GM23338 (cell line): ENCODE measurements around the gene ARHGEF10L. TPM values are rescaled to one million over a fixed set of nuclear protein-coding genes. Genes with fewer than 3 reads are reported as not detected.

Experiments used
- ATAC-seq: fragments of 200-7000 bp; cut with Tn5 transposase; 3 replicates; pipeline ENCODE4 v1.9.1; 2020
- DNase-seq: peaks from one replicate; pipeline ENCODE4 v3.0.0-alpha.2; 2015; ENCODE audit warnings: low spot score
- H2AFZ ChIP-seq: fragments of 200-600 bp; sonication (generic); 2 replicates; pipeline ENCODE4 v1.8.0; 2016; ENCODE audit warnings: antibody characterized with exemption, mild to moderate bottlenecking, moderate library complexity
- H3F3A ChIP-seq: fragments of 200-600 bp; sonication (generic); replicated peaks from 2 replicates; pipeline ENCODE4 v1.8.0; 2017; ENCODE audit warnings: antibody characterized with exemption, mixed run types, low read depth
- H3K27ac ChIP-seq: fragments of 200-600 bp; sonication (generic); 2 replicates; pipeline ENCODE4 v1.6.1; 2016; ENCODE audit warnings: low read depth
- H3K27me3 ChIP-seq: fragments of 200-600 bp; sonication (generic); 2 replicates; pipeline ENCODE4 v1.8.0; 2016; ENCODE audit warnings: mild to moderate bottlenecking, mixed run types, moderate library complexity; ENCODE audit not compliant: insufficient read depth
- H3K36me3 ChIP-seq: fragments of 200-600 bp; sonication (generic); 2 replicates; pipeline ENCODE4 v1.8.0; 2016; ENCODE audit warnings: mild to moderate bottlenecking; ENCODE audit not compliant: insufficient read depth
- H3K4me1 ChIP-seq: fragments of 200-600 bp; sonication (generic); 2 replicates; pipeline ENCODE4 v1.8.0; 2016; ENCODE audit warnings: mild to moderate bottlenecking, moderate library complexity; ENCODE audit not compliant: insufficient read depth
- H3K4me2 ChIP-seq: fragments of 200-600 bp; sonication (generic); 2 replicates; pipeline ENCODE4 v1.7.1; 2017; ENCODE audit warnings: mixed run types
- H3K4me3 ChIP-seq: fragments of 200-600 bp; sonication (generic); 2 replicates; pipeline ENCODE4 v1.6.1; 2016; ENCODE audit warnings: mixed run types
- H3K79me2 ChIP-seq: fragments of 200-600 bp; sonication (generic); replicated peaks from 2 replicates; pipeline ENCODE4 v1.8.0; 2017; ENCODE audit warnings: mild to moderate bottlenecking; ENCODE audit not compliant: insufficient read depth
- H3K9me2 ChIP-seq: fragments of 200-600 bp; sonication (generic); 2 replicates; pipeline ENCODE4 v1.8.0; 2017; ENCODE audit not compliant: insufficient read depth
- H4K20me1 ChIP-seq: fragments of 200-600 bp; sonication (generic); replicated peaks from 2 replicates; pipeline ENCODE4 v1.8.0; 2017; ENCODE audit warnings: mild to moderate bottlenecking; ENCODE audit not compliant: insufficient read depth
- H3K27ac Mint-ChIP-seq: 2 replicates; pipeline ENCODE4 v1.8.0; 2020; ENCODE audit warnings: inconsistent platforms, mild to moderate bottlenecking, moderate library complexity, mixed read lengths
- H3K27me3 Mint-ChIP-seq: 3 replicates; pipeline ENCODE4 v1.8.0; 2022; ENCODE audit warnings: low read depth, mild to moderate bottlenecking, moderate library complexity, mixed read lengths, inconsistent platforms; ENCODE audit not compliant: insufficient read depth, poor library complexity
- H3K36me3 Mint-ChIP-seq: 3 replicates; pipeline ENCODE4 v1.8.0; 2021; ENCODE audit warnings: low read depth, mild to moderate bottlenecking, inconsistent platforms, moderate library complexity, mixed read lengths
- H3K4me1 Mint-ChIP-seq: 3 replicates; pipeline ENCODE4 v1.8.0; 2020; ENCODE audit warnings: mild to moderate bottlenecking, inconsistent platforms, mixed read lengths
- H3K4me3 Mint-ChIP-seq: 3 replicates; pipeline ENCODE4 v1.8.0; 2021; ENCODE audit warnings: moderate library complexity, mild to moderate bottlenecking, inconsistent platforms, mixed read lengths
- H3K9me3 Mint-ChIP-seq: 3 replicates; pipeline ENCODE4 v1.8.0; 2020; ENCODE audit warnings: moderate library complexity, mild to moderate bottlenecking, inconsistent platforms, mixed read lengths
- CREB1 ChIP-seq: fragments of 250-450 bp; sonication (Bioruptor Pico); IDR thresholded peaks from 2 replicates; pipeline ENCODE4 v1.5.0; 2020; ENCODE audit warnings: low read depth, mild to moderate bottlenecking, moderate library complexity
- CTCF ChIP-seq, 2 experiments: fragments of 200-600 bp in 1 of 2; sonication (generic) in 1 of 2; conservative IDR thresholded peaks; 2 replicates each; pipeline versions ENCODE4 v1.5.1 to v1.6.1; 2016 to 2017; ENCODE audit warnings: antibody characterized with exemption in 2 of 2, low read depth in 2 of 2, mild to moderate bottlenecking in 2 of 2, moderate library complexity in 1 of 2
- EZH2 ChIP-seq: fragments of 200-600 bp; sonication (generic); IDR thresholded peaks from one replicate; pipeline ENCODE4 v1.8.0; 2017; ENCODE audit warnings: antibody characterized with exemption, mild to moderate bottlenecking, low read depth; ENCODE audit not compliant: unreplicated experiment
- EZH2phosphoT487 ChIP-seq: fragments of 200-600 bp; sonication (generic); IDR thresholded peaks from one replicate; pipeline ENCODE4 v1.8.1; 2018; ENCODE audit warnings: antibody characterized with exemption; ENCODE audit not compliant: unreplicated experiment
- JUNB ChIP-seq: IDR thresholded peaks from one replicate; pipeline ENCODE4 v1.6.1; 2016; ENCODE audit warnings: antibody characterized with exemption; ENCODE audit not compliant: unreplicated experiment
- NANOG ChIP-seq: IDR thresholded peaks from 2 replicates; pipeline ENCODE4 v1.6.1; 2016; ENCODE audit warnings: antibody characterized with exemption, borderline replicate concordance
- POLR2AphosphoS5 ChIP-seq: IDR thresholded peaks from 2 replicates; pipeline ENCODE4 v1.6.1; 2016; ENCODE audit warnings: antibody characterized with exemption, low read depth
- STAT1 ChIP-seq: IDR thresholded peaks from one replicate; pipeline ENCODE4 v1.6.1; 2016; ENCODE audit warnings: antibody characterized with exemption; ENCODE audit not compliant: unreplicated experiment
- ZNF114 ChIP-seq: fragments of 250-450 bp; sonication (Bioruptor Pico); IDR thresholded peaks from 2 replicates; pipeline ENCODE4 v1.5.0; 2020; ENCODE audit warnings: mild to moderate bottlenecking, moderate library complexity
- ZNF331 ChIP-seq: fragments of 250-450 bp; sonication (Bioruptor Pico); IDR thresholded peaks from 2 replicates; pipeline ENCODE4 v1.5.0; 2020; ENCODE audit warnings: low read depth, mild to moderate bottlenecking, moderate library complexity
- polyA plus RNA-seq: library from polyadenylated mRNA; unstranded; fragments of >200 nt; fragmentation: Nextera tagmentation; extraction: Ambion mirVana; gene quantifications from 2 replicates; pipeline ENCODE4 v1.2.1, GENCODE V29; 2016
- total RNA-seq: library from RNA; depleted of rRNA; stranded (reverse); fragments of >200 nt; shearing (Covaris generic); gene quantifications from 2 replicates; pipeline ENCODE4 v1.2.3, GENCODE V29; 2014
- TF ChIP-seq, protein P1 (sequence below): fragments of 250-450 bp; sonication (Bioruptor Pico); IDR thresholded peaks from 2 replicates; pipeline ENCODE4 v1.5.0; 2020; ENCODE audit warnings: mild to moderate bottlenecking, moderate library complexity
- TF ChIP-seq, protein P2 (sequence below): IDR thresholded peaks from 2 replicates; pipeline ENCODE4 v1.6.1; 2016; ENCODE audit warnings: antibody characterized with exemption
- TF ChIP-seq, protein P3 (sequence below): IDR thresholded peaks from one replicate; pipeline ENCODE4 v1.6.1; 2018; ENCODE audit warnings: antibody characterized with exemption; ENCODE audit not compliant: unreplicated experiment

ARHGEF10L gene
- total and polyA plus RNA-seq, 2 experiments from 2014 or later = 12.1 to 46.8 TPM

- Histone ChIP-seq H3K27me3 (no peaks in the 10 kb centered on the region), H4K20me1 (peaks cover 4% of the 10 kb centered on the region), H3K4me1 (peaks cover 11% of the 10 kb centered on the region; the same call in 1 of the 2 replicates), H3K9me2 (no peaks in the 10 kb centered on the region), H3K4me3 (no peak overlapping the region), H3K79me2 (0 out of 2 replicates have a peak, but pooled peaks cover 3% of the 10 kb centered on the region), H3F3A (no peaks in the 10 kb centered on the region), H3K4me2 (no peak overlapping the region), H3K36me3 (0 out of 2 replicates have a peak, but pooled peaks cover 4% of the 10 kb centered on the region), H2AFZ (no peak overlapping the region), H3K27ac (no peak overlapping the region)
- Mint-ChIP-seq H3K4me3 (no peak overlapping the region), H3K36me3 (peaks cover 34% of the 10 kb centered on the region), H3K9me3 (no peaks in the 10 kb centered on the region; the same call in 2 of the 3 replicates), H3K27me3 (peaks cover 18% of the 10 kb centered on the region), H3K27ac (no peak overlapping the region), H3K4me1 (peaks cover 35% of the 10 kb centered on the region)
- ATAC-seq (no peak), DNase-seq (no peak)
- no peak for TF ChIP-seq EZH2
- TF ChIP-seq, protein P1, sequence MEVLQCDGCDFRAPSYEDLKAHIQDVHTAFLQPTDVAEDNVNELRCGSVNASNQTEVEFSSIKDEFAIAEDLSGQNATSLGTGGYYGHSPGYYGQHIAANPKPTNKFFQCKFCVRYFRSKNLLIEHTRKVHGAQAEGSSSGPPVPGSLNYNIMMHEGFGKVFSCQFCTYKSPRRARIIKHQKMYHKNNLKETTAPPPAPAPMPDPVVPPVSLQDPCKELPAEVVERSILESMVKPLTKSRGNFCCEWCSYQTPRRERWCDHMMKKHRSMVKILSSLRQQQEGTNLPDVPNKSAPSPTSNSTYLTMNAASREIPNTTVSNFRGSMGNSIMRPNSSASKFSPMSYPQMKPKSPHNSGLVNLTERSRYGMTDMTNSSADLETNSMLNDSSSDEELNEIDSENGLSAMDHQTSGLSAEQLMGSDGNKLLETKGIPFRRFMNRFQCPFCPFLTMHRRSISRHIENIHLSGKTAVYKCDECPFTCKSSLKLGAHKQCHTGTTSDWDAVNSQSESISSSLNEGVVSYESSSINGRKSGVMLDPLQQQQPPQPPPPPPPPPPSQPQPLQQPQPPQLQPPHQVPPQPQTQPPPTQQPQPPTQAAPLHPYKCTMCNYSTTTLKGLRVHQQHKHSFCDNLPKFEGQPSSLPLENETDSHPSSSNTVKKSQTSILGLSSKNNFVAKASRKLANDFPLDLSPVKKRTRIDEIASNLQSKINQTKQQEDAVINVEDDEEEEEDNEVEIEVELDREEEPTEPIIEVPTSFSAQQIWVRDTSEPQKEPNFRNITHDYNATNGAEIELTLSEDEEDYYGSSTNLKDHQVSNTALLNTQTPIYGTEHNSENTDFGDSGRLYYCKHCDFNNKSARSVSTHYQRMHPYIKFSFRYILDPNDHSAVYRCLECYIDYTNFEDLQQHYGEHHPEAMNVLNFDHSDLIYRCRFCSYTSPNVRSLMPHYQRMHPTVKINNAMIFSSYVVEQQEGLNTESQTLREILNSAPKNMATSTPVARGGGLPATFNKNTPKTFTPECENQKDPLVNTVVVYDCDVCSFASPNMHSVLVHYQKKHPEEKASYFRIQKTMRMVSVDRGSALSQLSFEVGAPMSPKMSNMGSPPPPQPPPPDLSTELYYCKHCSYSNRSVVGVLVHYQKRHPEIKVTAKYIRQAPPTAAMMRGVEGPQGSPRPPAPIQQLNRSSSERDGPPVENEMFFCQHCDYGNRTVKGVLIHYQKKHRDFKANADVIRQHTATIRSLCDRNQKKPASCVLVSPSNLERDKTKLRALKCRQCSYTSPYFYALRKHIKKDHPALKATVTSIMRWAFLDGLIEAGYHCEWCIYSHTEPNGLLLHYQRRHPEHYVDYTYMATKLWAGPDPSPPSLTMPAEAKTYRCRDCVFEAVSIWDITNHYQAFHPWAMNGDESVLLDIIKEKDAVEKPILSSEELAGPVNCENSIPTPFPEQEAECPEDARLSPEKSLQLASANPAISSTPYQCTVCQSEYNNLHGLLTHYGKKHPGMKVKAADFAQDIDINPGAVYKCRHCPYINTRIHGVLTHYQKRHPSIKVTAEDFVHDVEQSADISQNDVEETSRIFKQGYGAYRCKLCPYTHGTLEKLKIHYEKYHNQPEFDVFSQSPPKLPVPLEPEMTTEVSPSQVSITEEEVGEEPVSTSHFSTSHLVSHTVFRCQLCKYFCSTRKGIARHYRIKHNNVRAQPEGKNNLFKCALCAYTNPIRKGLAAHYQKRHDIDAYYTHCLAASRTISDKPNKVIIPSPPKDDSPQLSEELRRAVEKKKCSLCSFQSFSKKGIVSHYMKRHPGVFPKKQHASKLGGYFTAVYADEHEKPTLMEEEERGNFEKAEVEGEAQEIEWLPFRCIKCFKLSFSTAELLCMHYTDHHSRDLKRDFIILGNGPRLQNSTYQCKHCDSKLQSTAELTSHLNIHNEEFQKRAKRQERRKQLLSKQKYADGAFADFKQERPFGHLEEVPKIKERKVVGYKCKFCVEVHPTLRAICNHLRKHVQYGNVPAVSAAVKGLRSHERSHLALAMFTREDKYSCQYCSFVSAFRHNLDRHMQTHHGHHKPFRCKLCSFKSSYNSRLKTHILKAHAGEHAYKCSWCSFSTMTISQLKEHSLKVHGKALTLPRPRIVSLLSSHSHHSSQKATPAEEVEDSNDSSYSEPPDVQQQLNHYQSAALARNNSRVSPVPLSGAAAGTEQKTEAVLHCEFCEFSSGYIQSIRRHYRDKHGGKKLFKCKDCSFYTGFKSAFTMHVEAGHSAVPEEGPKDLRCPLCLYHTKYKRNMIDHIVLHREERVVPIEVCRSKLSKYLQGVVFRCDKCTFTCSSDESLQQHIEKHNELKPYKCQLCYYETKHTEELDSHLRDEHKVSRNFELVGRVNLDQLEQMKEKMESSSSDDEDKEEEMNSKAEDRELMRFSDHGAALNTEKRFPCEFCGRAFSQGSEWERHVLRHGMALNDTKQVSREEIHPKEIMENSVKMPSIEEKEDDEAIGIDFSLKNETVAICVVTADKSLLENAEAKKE (CRISPR knock-in tag) = no peak
- TF ChIP-seq NANOG = no peak
- TF ChIP-seq ZNF114 (CRISPR knock-in tag) = no peak
- TF ChIP-seq, protein P2, sequence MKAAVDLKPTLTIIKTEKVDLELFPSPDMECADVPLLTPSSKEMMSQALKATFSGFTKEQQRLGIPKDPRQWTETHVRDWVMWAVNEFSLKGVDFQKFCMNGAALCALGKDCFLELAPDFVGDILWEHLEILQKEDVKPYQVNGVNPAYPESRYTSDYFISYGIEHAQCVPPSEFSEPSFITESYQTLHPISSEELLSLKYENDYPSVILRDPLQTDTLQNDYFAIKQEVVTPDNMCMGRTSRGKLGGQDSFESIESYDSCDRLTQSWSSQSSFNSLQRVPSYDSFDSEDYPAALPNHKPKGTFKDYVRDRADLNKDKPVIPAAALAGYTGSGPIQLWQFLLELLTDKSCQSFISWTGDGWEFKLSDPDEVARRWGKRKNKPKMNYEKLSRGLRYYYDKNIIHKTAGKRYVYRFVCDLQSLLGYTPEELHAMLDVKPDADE = no peak
- TF ChIP-seq, protein P3, sequence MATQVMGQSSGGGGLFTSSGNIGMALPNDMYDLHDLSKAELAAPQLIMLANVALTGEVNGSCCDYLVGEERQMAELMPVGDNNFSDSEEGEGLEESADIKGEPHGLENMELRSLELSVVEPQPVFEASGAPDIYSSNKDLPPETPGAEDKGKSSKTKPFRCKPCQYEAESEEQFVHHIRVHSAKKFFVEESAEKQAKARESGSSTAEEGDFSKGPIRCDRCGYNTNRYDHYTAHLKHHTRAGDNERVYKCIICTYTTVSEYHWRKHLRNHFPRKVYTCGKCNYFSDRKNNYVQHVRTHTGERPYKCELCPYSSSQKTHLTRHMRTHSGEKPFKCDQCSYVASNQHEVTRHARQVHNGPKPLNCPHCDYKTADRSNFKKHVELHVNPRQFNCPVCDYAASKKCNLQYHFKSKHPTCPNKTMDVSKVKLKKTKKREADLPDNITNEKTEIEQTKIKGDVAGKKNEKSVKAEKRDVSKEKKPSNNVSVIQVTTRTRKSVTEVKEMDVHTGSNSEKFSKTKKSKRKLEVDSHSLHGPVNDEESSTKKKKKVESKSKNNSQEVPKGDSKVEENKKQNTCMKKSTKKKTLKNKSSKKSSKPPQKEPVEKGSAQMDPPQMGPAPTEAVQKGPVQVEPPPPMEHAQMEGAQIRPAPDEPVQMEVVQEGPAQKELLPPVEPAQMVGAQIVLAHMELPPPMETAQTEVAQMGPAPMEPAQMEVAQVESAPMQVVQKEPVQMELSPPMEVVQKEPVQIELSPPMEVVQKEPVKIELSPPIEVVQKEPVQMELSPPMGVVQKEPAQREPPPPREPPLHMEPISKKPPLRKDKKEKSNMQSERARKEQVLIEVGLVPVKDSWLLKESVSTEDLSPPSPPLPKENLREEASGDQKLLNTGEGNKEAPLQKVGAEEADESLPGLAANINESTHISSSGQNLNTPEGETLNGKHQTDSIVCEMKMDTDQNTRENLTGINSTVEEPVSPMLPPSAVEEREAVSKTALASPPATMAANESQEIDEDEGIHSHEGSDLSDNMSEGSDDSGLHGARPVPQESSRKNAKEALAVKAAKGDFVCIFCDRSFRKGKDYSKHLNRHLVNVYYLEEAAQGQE = no peak
- no peak for TF ChIP-seq ZNF331
- TF ChIP-seq POLR2AphosphoS5 = no peak
- no peak for TF ChIP-seq CTCF (conservative IDR thresholded peaks at IDR 0.05; ENCODE audit: low read depth in 2 of 2)
- TF ChIP-seq JUNB = no peak
- TF ChIP-seq EZH2phosphoT487 = no peak
- no peak for TF ChIP-seq STAT1
- TF ChIP-seq CREB1 = no peak
Observed at GRCh38 chr1:17669866-17670451, 130.5 kb downstream of the ARHGEF10L start.
